GM12878 (cell line): ENCODE data around the gene TFB1M. TPM values are rescaled to one million over a fixed set of nuclear protein-coding genes. Genes with fewer than 3 reads are reported as not detected.

Experiments used
- ATAC-seq: fragments of 200-7000 bp; cut with Tn5 transposase; 3 replicates; pipeline ENCODE4 v1.9.1; 2020; ENCODE audit warnings: mild to moderate bottlenecking, moderate library complexity
- BruUV-seq: library from RNA; stranded (reverse); fragments of 400-500 nt; replicated peaks from 2 replicates; lab custom pipeline; 2021; lab: Mats Ljungman, UMichigan
- CTCF ChIA-PET: fragments of 300-600 bp; sonication (Branson Sonifier 250); formaldehyde crosslinking; extraction: SDS; loops from one replicate; lab custom pipeline; 2021; ENCODE audit warnings: inconsistent platforms; lab: Yijun Ruan, JAX
- POLR2A ChIA-PET: fragments of 350-600 bp; formaldehyde crosslinking; extraction: SDS; loops from one replicate; lab custom pipeline; 2021; ENCODE audit warnings: inconsistent platforms; lab: Charles Lee
- RAD21 ChIA-PET: fragments of 300-600 bp; sonication (Branson Sonifier 250); formaldehyde crosslinking; loops from one replicate; lab custom pipeline; 2023; ENCODE audit warnings: antibody characterized with exemption; ENCODE audit not compliant: unreplicated experiment; lab: Charles Lee
- SMC1A ChIA-PET: fragments of 300-600 bp; sonication (Branson Sonifier 250); formaldehyde crosslinking; loops from one replicate; lab custom pipeline; 2023; ENCODE audit not compliant: unreplicated experiment, uncharacterized antibody; lab: Charles Lee
- DNase-seq: peaks from one replicate; pipeline ENCODE4 v3.0.0-alpha.2; 2011; ENCODE audit warnings: low read depth, low spot score
- FAIRE-seq: peaks from 3 replicates; lab custom pipeline; 2011; peaks lifted over from hg19 to GRCh38; lab: Jason Lieb, UNC
- H2AFZ ChIP-seq: 2 replicates; pipeline ENCODE4 v1.6.0; 2011; ENCODE audit warnings: low read depth, low read length, control low read depth; ENCODE audit not compliant: control insufficient read depth
- H3K27ac ChIP-seq: 2 replicates; pipeline ENCODE4 v1.5.1; 2011; ENCODE audit warnings: control low read depth; ENCODE audit not compliant: control insufficient read depth, insufficient read depth
- H3K27me3 ChIP-seq, 2 experiments: replicated peaks in 1 of 2; 2 replicates each; pipeline versions ENCODE4 v1.6.0 to v1.6.1; 2011; ENCODE audit warnings: low read length in 1 of 2; ENCODE audit not compliant: control insufficient read depth in 2 of 2, insufficient read depth in 2 of 2
- H3K36me3 ChIP-seq, 2 experiments: 2 replicates each; pipeline ENCODE4 v1.5.1; 2011; ENCODE audit warnings: low read length in 1 of 2; ENCODE audit not compliant: control insufficient read depth in 2 of 2, insufficient read depth in 2 of 2
- H3K4me1 ChIP-seq: 2 replicates; pipeline ENCODE4 v1.6.1; 2011; ENCODE audit warnings: mild to moderate bottlenecking, low read length, moderate library complexity, mixed read lengths; ENCODE audit not compliant: control insufficient read depth, insufficient read depth
- H3K4me2 ChIP-seq: 2 replicates; pipeline ENCODE4 v1.6.0; 2011; ENCODE audit warnings: control low read depth; ENCODE audit not compliant: control insufficient read depth, insufficient read depth
- H3K4me3 ChIP-seq: fragments of 200-600 bp; sonication (generic); 2 replicates; pipeline ENCODE4 v1.5.1; 2016
- H3K79me2 ChIP-seq: 2 replicates; pipeline ENCODE4 v1.6.0; 2011; ENCODE audit warnings: low read length; ENCODE audit not compliant: control insufficient read depth, insufficient read depth
- H3K9ac ChIP-seq: 2 replicates; pipeline ENCODE4 v1.8.0; 2011; ENCODE audit warnings: low read length, control low read depth, mixed read lengths; ENCODE audit not compliant: control insufficient read depth, insufficient read depth
- H3K9me3 ChIP-seq: replicated peaks from 3 replicates; pipeline ENCODE4 v1.5.1; 2011; ENCODE audit warnings: mild to moderate bottlenecking, low read length; ENCODE audit not compliant: control insufficient read depth, insufficient read depth
- H4K20me1 ChIP-seq: 2 replicates; pipeline ENCODE4 v1.6.0; 2011; ENCODE audit not compliant: control insufficient read depth, insufficient read depth
- BACH1 ChIP-seq: fragments of 450-650 bp; IDR thresholded peaks from 2 replicates; pipeline ENCODE4 v1.6.1; 2017; ENCODE audit warnings: mild to moderate bottlenecking, borderline replicate concordance
- BCL3 ChIP-seq: IDR thresholded peaks from 2 replicates; pipeline ENCODE4 v1.6.1; 2011; ENCODE audit warnings: borderline replicate concordance, low read depth, mild to moderate bottlenecking, moderate library complexity, low read length; ENCODE audit not compliant: insufficient read depth, poor library complexity, severe bottlenecking
- CBFB ChIP-seq: IDR thresholded peaks from 2 replicates; pipeline ENCODE4 v1.6.1; 2016; ENCODE audit warnings: antibody characterized with exemption, low read depth
- CEBPB ChIP-seq, 2 experiments: fragments of 150-350 bp in 1 of 2; IDR thresholded peaks; 2 replicates each; pipeline ENCODE4 v1.6.1; 2012 to 2014; ENCODE audit warnings: low read depth in 2 of 2, low read length in 2 of 2, borderline replicate concordance in 1 of 2, inconsistent platforms in 1 of 2
- KLF5 ChIP-seq: fragments of 450-650 bp; IDR thresholded peaks from 2 replicates; pipeline ENCODE4 v1.6.1; 2014; ENCODE audit warnings: mild to moderate bottlenecking; ENCODE audit not compliant: partially characterized antibody
- MAX ChIP-seq: IDR thresholded peaks from 2 replicates; pipeline ENCODE4 v1.6.1; 2012; ENCODE audit warnings: low read depth, low read length, improper control_type of control experiment
- NRF1 ChIP-seq: conservative IDR thresholded peaks from 2 replicates; pipeline ENCODE4 v1.6.1; 2011; ENCODE audit warnings: mild to moderate bottlenecking, low read depth, low read length, improper control_type of control experiment
- RFX5 ChIP-seq: IDR thresholded peaks from 2 replicates; pipeline ENCODE4 v1.6.1; 2011; ENCODE audit warnings: low read depth, low read length, improper control_type of control experiment
- TCF7 ChIP-seq: IDR thresholded peaks from 2 replicates; pipeline ENCODE4 v1.6.1; 2014; ENCODE audit warnings: antibody characterized with exemption, borderline replicate concordance
- ZNF622 ChIP-seq: fragments of 450-650 bp; IDR thresholded peaks from 2 replicates; pipeline ENCODE4 v1.6.1; 2017; ENCODE audit warnings: mild to moderate bottlenecking, inconsistent platforms
- ZNF687 ChIP-seq: fragments of 450-650 bp; IDR thresholded peaks from 2 replicates; pipeline ENCODE4 v1.6.1; 2017; ENCODE audit warnings: mild to moderate bottlenecking, moderate library complexity
- WGBS: methylation state at CpG from one replicate; pipeline ENCODE4 v1.1.6; 2016; ENCODE audit warnings: low lambda C conversion rate; ENCODE audit not compliant: insufficient replicate concordance, insufficient coverage; ENCODE audit errors: missing lambda C conversion rate; 5-methylcytosine and 5-hydroxymethylcytosine counted together
- in situ Hi-C: fragments of 300-500 bp; cut with MboI; formaldehyde crosslinking; loops from 9 replicates; pipeline ENCODE4 v1.14.3; 2018; ENCODE audit warnings: mixed read lengths
- intact Hi-C: fragments of 100-400 bp; cut with micrococcal nuclease; formaldehyde crosslinking; loops from one replicate; pipeline ENCODE4 v1.14.2; 2022; ENCODE audit not compliant: unreplicated experiment
- polyA plus RNA-seq, 11 experiments: library from polyadenylated mRNA; depleted of rRNA in 4 of 11; unstranded in 6 of 11; stranded (reverse) in 5 of 11; fragments of >200 nt; fragmentation: Nextera tagmentation in 4 of 11; fragmentation: Illumina TruSeq in 1 of 11; extraction: Ambion mirVana in 4 of 11; extraction: Trizol in 1 of 11; gene quantifications; 1 replicate in 1 of 11; 2 replicates in 10 of 11; pipeline versions ENCODE4 v1.2.1 to v1.2.3, GENCODE V29; 2011 to 2016; ENCODE audit warnings: inconsistent platforms in 2 of 11, missing spikeins in 2 of 11, low read depth in 1 of 11
- total RNA-seq, 4 experiments: library from RNA; depleted of rRNA in 3 of 4; stranded (reverse); fragments of >200 nt in 3 of 4; fragmentation: Illumina TruSeq in 1 of 4; extraction: Trizol in 1 of 4; gene quantifications; 2 replicates each; pipeline versions ENCODE4 v1.2.1 to v1.2.3, GENCODE V29; 2013 to 2021

Gene TFB1M
- total and polyA plus RNA-seq, 10 of the 15 experiments (the other 5 are each of a cell fraction or from before 2014, with no cell fraction given) = 29.9 to 117 (median 41.3) TPM

GRCh38 chr6:155212106-155212505 lies 102.2 kb downstream of the TFB1M start:
- Histone ChIP-seq H3K4me1 (no peaks in the 10 kb centered on the region; the same call in 1 of the 2 replicates), H2AFZ (no peak overlapping the region), H3K79me2 (0 out of 2 replicates have a peak, but pooled peaks cover 3% of the 10 kb centered on the region), H3K4me3 (no peak overlapping the region), H3K9ac (no peak overlapping the region), H3K36me3 (peaks cover 0 to 4% of the 10 kb centered on the region in 2 experiments; a peak in 3 of 4 replicates), H3K9me3 (no peaks in the 10 kb centered on the region), H4K20me1 (no peaks in the 10 kb centered on the region), H3K27me3 (no peaks in the 10 kb centered on the region), H3K4me2 (no peak overlapping the region), H3K27ac (no peak overlapping the region)
- WGBS = 98% methylated on average over 3 of the region's 3 CpGs
- SMC1A ChIA-PET = no interaction called here
- DNase-seq = no peak
- BruUV-seq = no TSS peak
- CTCF ChIA-PET = no interaction called here
- intact Hi-C loops = no loop called here
- no peak for ATAC-seq
- in situ Hi-C loops = no loop called here
- POLR2A ChIA-PET = interaction anchor here (1.7 kb wide), 1 partner anchor 11 kb away, joined by 4 read pairs; no protein-coding TSS in a partner anchor
- RAD21 ChIA-PET = interaction anchor here (2.0 kb wide), 1 partner anchor 41 kb away, joined by 7 read pairs; no protein-coding TSS in a partner anchor
- no peak for TF ChIP-seq CEBPB (IDR thresholded peaks at IDR 0.05; ENCODE audit: borderline replicate concordance in 1 of 2, low read depth in 2 of 2, low read length in 2 of 2)
- TF ChIP-seq ZNF622 = no peak
- no peak for TF ChIP-seq BACH1
- no peak for TF ChIP-seq MAX
- TF ChIP-seq ZNF687 = no peak
- TF ChIP-seq KLF5 = no peak
- no peak for TF ChIP-seq CBFB
- TF ChIP-seq TCF7 = no peak
- no peak for TF ChIP-seq RFX5
- no peak for TF ChIP-seq BCL3
- TF ChIP-seq NRF1 = no peak
- FAIRE-seq = no peak
